Coronary artery (tissue), 2 donors: ENCODE measurements around the gene PREX1.

Experiments used
- DNase-seq: peaks from one replicate; pipeline ENCODE4 v3.0.0-alpha.2; 2017; ENCODE audit warnings: low spot score
- H3K27ac ChIP-seq, 2 donors: fragments of 200-600 bp; sonication (generic); one replicate each; pipeline ENCODE4 v1.5.1; 2016 to 2019
- H3K4me3 ChIP-seq: fragments of 200-600 bp; sonication (generic); 2 replicates; pipeline ENCODE4 v1.5.1; 2016; ENCODE audit warnings: mild to moderate bottlenecking, moderate library complexity
- CTCF ChIP-seq: fragments of 200-600 bp; sonication (generic); IDR thresholded peaks from one replicate; pipeline ENCODE4 v1.5.1; 2019; ENCODE audit warnings: antibody characterized with exemption

The PREX1 gene

GRCh38 chr20:48606841-48607543, 220.8 kb downstream of the PREX1 start:
- no peak overlapping the region for H3K27ac ChIP-seq
- DNase-seq = no peak
- no peak overlapping the region for H3K4me3 ChIP-seq
- TF ChIP-seq CTCF = no peak

GRCh38 chr20:48606172-48606840, 221.5 kb downstream of the PREX1 start:
- no peak for DNase-seq

GRCh38 chr20:48605364-48606171, 222.2 kb downstream of the PREX1 start:
- no peak overlapping the region for H3K4me3 ChIP-seq
- no peak for TF ChIP-seq CTCF
- no peak overlapping the region for H3K27ac ChIP-seq
- DNase-seq = no peak

More at GRCh38 chr20:48606172-48606840, 221.5 kb downstream of the PREX1 start:
- H3K27ac ChIP-seq = no peak overlapping the region
- no peak for TF ChIP-seq CTCF
- H3K4me3 ChIP-seq = no peak overlapping the region

- Histone ChIP-seq H3K4me3 (no peak overlapping the region), H3K27ac (no peak overlapping the region)
- DNase-seq = no peak
- no peak for TF ChIP-seq CTCF
These were observed 222.9 kb downstream of the PREX1 start for GRCh38 chr20:48604936-48605335.

- no peak overlapping the region for H3K4me3 ChIP-seq
- TF ChIP-seq CTCF = no peak
- no peak overlapping the region for H3K27ac ChIP-seq
- DNase-seq = no peak
These were observed 223.4 kb downstream of the PREX1 start for GRCh38 chr20:48604426-48604825.

- Histone ChIP-seq H3K4me3 (no peak overlapping the region), H3K27ac (no peak overlapping the region)
- TF ChIP-seq CTCF = no peak
- no peak for DNase-seq
These were observed 223.9 kb downstream of the PREX1 start for GRCh38 chr20:48603819-48604405.
